Stimulated activated CD8-positive, alpha-beta memory T cell treated with anti-CD3 and anti-CD28 coated beads, Interleukin-15, amount 100 ng/mL, for 4 hours (primary cell): ENCODE results near the gene NEDD9.

Experiments used
- DNase-seq, 2 donors: peaks; one replicate each; pipeline ENCODE4 v3.0.0-alpha.2; 2020; ENCODE audit warnings: low read depth in 2 of 2

NEDD9 gene

GRCh38 chr6:11144393-11144851 is 88.0 kb downstream of the NEDD9 start:
- DNase-seq = peak; percentile 29 to 51

GRCh38 chr6:11143394-11144371 is 88.8 kb downstream of the NEDD9 start:
- no peak for DNase-seq

DNA sequence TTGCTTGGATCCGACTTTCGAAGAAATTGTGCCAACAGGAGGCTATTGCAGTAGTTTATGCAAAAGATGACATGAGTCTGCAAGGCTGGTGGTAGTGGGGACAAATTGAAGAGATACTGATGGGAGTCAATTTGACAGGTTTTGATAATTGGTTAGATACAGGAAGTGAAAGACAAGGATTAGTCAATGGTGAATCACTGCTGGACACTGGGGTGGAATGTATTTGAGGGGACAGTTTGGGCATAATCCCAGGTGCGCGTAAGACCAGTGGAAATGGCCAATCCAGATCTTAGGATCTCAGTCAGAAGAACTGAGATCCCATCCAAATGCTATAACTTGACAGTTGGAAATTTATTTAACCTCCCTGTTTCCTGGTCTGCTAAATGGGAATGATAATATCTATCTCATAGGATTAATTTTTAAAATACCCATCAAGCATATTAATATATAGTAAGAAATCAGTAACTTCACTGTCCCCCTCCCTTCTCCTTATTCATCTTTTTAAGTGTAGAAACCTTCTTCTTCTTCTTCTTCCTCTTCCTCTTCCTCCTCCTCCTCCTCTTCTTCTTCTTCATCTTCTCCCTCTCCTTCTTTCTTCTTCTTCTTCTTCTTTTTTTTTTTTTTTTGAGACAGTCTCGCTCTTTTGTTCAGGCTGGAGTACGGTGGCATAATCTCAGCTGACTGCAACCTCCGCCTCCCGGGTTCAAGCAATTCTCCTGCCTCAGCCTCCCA is 90.0 kb downstream of the NEDD9 start:
- DNase-seq = no peak

- no peak for DNase-seq
These were observed 91.2 kb downstream of the NEDD9 start for GRCh38 chr6:11141295-11141694.

DNA sequence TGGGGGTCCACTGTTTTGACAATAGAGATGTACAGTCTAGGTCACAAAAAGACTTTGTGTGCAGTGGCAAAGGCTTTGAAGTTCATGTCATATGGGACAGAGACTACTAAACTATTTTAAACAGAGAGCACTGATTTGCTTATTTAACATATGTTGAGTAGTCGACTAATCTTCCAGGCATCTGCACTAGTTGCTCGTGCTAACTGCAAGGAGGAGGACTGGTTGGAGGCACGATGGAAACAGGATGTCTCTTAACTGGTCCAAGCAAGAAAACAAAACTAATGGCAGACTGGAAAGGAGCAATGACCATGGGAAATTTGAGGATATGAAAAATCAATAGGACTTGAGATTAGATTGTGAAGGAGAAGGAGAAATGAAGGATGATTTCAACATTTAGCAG is 92.4 kb downstream of the NEDD9 start:
- DNase-seq = no peak

- no peak for DNase-seq
These were observed 93.2 kb downstream of the NEDD9 start for GRCh38 chr6:11139051-11139960.

DNA sequence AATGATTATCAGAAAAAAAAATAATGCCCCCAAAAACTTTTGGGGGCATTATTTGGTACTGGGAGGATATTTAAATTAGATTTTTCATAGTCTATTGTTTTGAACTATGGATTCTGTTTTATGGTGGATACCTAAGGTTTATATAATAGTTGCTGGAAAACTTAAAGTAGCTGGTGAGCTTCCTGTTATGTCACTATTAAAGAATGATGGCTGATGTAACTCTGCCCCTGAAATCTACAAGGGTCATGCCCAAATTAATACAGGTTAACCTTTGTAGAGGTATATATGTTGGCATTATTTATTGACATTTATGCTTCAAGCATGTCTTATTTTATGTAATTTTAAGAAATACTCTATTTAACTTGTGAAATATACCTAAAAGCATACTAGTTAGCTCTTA is 95.7 kb downstream of the NEDD9 start:
- DNase-seq = no peak
